Trophoblast cell (in vitro differentiated cells and primary cell): ENCODE results near the gene PDIA6.

Experiments used
- DNase-seq, 2 donors: peaks; one replicate each; pipeline ENCODE4 v3.0.0-alpha.2; 2016
- H2AFZ ChIP-seq: 2 replicates; pipeline ENCODE4 v1.6.1; 2013; ENCODE audit warnings: low read length, moderate library complexity, mild to moderate bottlenecking; ENCODE audit not compliant: insufficient read depth, poor library complexity
- H2AK5ac ChIP-seq: 2 replicates; pipeline ENCODE4 v1.6.1; 2013; ENCODE audit warnings: mild to moderate bottlenecking, low read length
- H2BK120ac ChIP-seq: 2 replicates; pipeline ENCODE4 v1.6.1; 2013; ENCODE audit warnings: low read length, mild to moderate bottlenecking, moderate library complexity; ENCODE audit not compliant: insufficient read depth, poor library complexity
- H2BK12ac ChIP-seq: 2 replicates; pipeline ENCODE4 v1.6.1; 2013; ENCODE audit warnings: mild to moderate bottlenecking, low read length, moderate library complexity
- H2BK5ac ChIP-seq: 2 replicates; pipeline ENCODE4 v1.6.1; 2013; ENCODE audit warnings: low read length, low read depth, moderate library complexity, mild to moderate bottlenecking; ENCODE audit not compliant: poor library complexity
- H3K14ac ChIP-seq: 2 replicates; pipeline ENCODE4 v1.6.1; 2013; ENCODE audit warnings: mild to moderate bottlenecking, low read length
- H3K18ac ChIP-seq: 2 replicates; pipeline ENCODE4 v1.6.1; 2013; ENCODE audit warnings: mild to moderate bottlenecking, low read length
- H3K23ac ChIP-seq: 2 replicates; pipeline ENCODE4 v1.6.1; 2013; ENCODE audit warnings: low read length
- H3K27ac ChIP-seq: 2 replicates; pipeline ENCODE4 v1.5.1; 2013; ENCODE audit warnings: low read depth, mild to moderate bottlenecking, inconsistent platforms, low read length, moderate library complexity
- H3K27me3 ChIP-seq: 2 replicates; pipeline ENCODE4 v1.6.1; 2013; ENCODE audit warnings: inconsistent platforms, mild to moderate bottlenecking, low read length, moderate library complexity; ENCODE audit not compliant: insufficient read depth
- H3K36me3 ChIP-seq, 2 experiments: 1 replicate in 1 of 2; 2 replicates in 1 of 2; pipeline ENCODE4 v1.6.1; 2013; ENCODE audit warnings: low read length in 2 of 2, mild to moderate bottlenecking in 2 of 2, moderate library complexity in 1 of 2; ENCODE audit not compliant: insufficient read depth in 2 of 2, control insufficient read depth in 1 of 2
- H3K4ac ChIP-seq: 2 replicates; pipeline ENCODE4 v1.6.1; 2013; ENCODE audit warnings: low read depth, mild to moderate bottlenecking, low read length, moderate library complexity
- H3K4me1 ChIP-seq, 2 experiments: 1 replicate in 1 of 2; 2 replicates in 1 of 2; pipeline ENCODE4 v1.6.1; 2013; ENCODE audit warnings: low read length in 2 of 2, mild to moderate bottlenecking in 2 of 2, moderate library complexity in 1 of 2; ENCODE audit not compliant: insufficient read depth in 2 of 2, control insufficient read depth in 1 of 2
- H3K4me2 ChIP-seq: 2 replicates; pipeline ENCODE4 v1.6.1; 2013; ENCODE audit warnings: inconsistent platforms, mild to moderate bottlenecking, low read length, moderate library complexity
- H3K4me3 ChIP-seq: 2 replicates; pipeline ENCODE4 v1.5.1; 2013; ENCODE audit warnings: mild to moderate bottlenecking, low read depth, low read length, inconsistent platforms
- H3K79me1 ChIP-seq: one replicate; pipeline ENCODE4 v1.6.1; 2013; ENCODE audit warnings: low read length
- H3K79me2 ChIP-seq: 2 replicates; pipeline ENCODE4 v1.6.1; 2013; ENCODE audit warnings: low read length, mild to moderate bottlenecking; ENCODE audit not compliant: control insufficient read depth, insufficient read depth, poor library complexity
- H3K9ac ChIP-seq: 2 replicates; pipeline ENCODE4 v1.6.1; 2013; ENCODE audit warnings: mild to moderate bottlenecking, low read length
- H3K9me3 ChIP-seq: 2 replicates; pipeline ENCODE4 v1.6.1; 2013; ENCODE audit warnings: low read depth, mild to moderate bottlenecking, control low read depth, inconsistent platforms, low read length; ENCODE audit not compliant: insufficient read depth
- H4K12ac ChIP-seq: 2 replicates; pipeline ENCODE4 v1.6.1; 2013; ENCODE audit warnings: low read depth, mild to moderate bottlenecking, low read length, moderate library complexity
- H4K8ac ChIP-seq: 2 replicates; pipeline ENCODE4 v1.6.1; 2013; ENCODE audit warnings: low read depth, mild to moderate bottlenecking, low read length, moderate library complexity
- H4K91ac ChIP-seq: one replicate; pipeline ENCODE4 v1.6.1; 2013; ENCODE audit warnings: low read depth, mild to moderate bottlenecking, low read length, moderate library complexity
- WGBS: extraction: QIAGEN DNeasy Blood & Tissue Kit; methylation state at CpG from one replicate; pipeline ENCODE4 v1.1.7; 2013; ENCODE audit warnings: missing lambda C conversion rate; ENCODE audit not compliant: insufficient read length, insufficient coverage; ENCODE audit errors: extremely low coverage; 5-methylcytosine and 5-hydroxymethylcytosine counted together

PDIA6 gene

DNA sequence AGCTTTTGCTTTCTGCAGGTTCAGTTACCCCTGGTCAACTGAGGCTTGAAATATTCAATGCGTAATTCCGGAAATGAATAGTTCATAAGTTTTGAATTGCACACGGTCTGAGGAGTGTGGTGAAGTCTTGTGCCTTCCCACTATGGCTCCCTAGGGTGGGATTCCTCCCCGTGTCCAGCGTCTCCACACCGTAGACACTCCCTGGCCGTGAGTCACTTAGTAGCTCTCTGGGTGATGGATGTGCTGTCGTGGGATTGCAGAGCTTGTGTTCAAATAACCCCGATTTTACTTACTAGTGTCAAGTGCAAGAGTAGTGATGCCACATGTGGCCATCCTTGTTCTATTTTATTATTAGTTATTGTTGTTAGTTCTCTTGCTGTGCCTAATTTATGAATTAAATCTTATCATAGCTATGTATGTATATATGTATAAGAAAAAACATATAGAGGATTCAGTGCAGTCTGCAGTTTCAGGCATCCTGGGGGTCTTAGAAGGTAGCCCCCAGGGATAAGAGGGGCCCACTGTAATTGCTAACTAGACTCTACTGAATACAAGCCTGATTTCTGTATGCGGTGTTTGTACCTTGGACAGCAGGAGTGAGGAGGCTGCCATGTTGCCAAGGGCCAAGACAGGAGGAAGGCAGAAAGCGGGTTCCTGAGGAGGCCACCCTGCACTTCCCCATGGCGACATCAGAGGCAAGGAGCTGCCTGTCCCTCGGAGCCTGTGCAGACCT, 47.7 kb upstream of the PDIA6 start:
- no CpG with 5 or more reads among the region's 13 CpGs for WGBS
- H4K12ac ChIP-seq, result no peak overlapping the region
- no peak overlapping the region for H2BK120ac ChIP-seq
- no peak overlapping the region for H2AK5ac ChIP-seq
- no peak overlapping the region for H3K14ac ChIP-seq
- no peaks in the 10 kb centered on the region for H3K9me3 ChIP-seq
- no peak overlapping the region for H3K4ac ChIP-seq
- no peaks in the 10 kb centered on the region for H3K79me2 ChIP-seq
- no peaks in the 10 kb centered on the region for H3K27me3 ChIP-seq
- no peaks in the 10 kb centered on the region for H3K36me3 ChIP-seq
- DNase-seq, result no peak
- no peak overlapping the region for H3K23ac ChIP-seq
- H3K79me1 ChIP-seq, result no peaks in the 10 kb centered on the region
- H4K91ac ChIP-seq, result no peak overlapping the region
- H3K4me1 ChIP-seq, result no peaks in the 10 kb centered on the region
- no peak overlapping the region for H2BK5ac ChIP-seq
- no peak overlapping the region for H3K18ac ChIP-seq
- no peak overlapping the region for H3K4me2 ChIP-seq
- H3K9ac ChIP-seq, result no peak overlapping the region
- no peak overlapping the region for H3K4me3 ChIP-seq
- no peak overlapping the region for H2BK12ac ChIP-seq
- no peak overlapping the region for H2AFZ ChIP-seq
- no peak overlapping the region for H4K8ac ChIP-seq
- no peak overlapping the region for H3K27ac ChIP-seq

DNA sequence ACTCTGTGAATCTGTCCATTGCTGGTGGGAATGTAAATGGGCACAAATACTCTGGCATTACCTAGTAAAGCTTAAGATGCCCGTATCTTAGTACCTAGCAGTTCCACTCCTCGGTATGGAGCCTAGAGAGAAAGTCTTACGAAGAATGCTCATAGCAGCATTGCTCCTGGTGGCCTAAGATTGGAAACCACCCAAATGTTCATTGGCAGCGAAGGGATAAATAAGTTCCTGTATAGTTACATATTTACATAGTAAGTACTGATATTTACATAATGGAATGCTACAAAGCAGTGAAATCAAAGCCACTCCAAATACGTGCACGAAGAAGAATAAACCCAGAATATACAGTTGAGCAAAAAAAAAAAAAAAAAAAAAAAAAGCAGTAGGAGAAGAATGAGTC, 46.7 kb upstream of the PDIA6 start:
- WGBS, result no CpG with 5 or more reads among the region's 6 CpGs
- Histone ChIP-seq H4K12ac (no peak overlapping the region), H3K14ac (no peak overlapping the region), H3K18ac (no peak overlapping the region), H4K91ac (no peak overlapping the region), H2BK120ac (no peak overlapping the region), H3K23ac (no peak overlapping the region), H2AFZ (no peak overlapping the region), H3K4me3 (no peak overlapping the region), H4K8ac (no peak overlapping the region), H3K27ac (no peak overlapping the region), H3K79me1 (no peaks in the 10 kb centered on the region), H2BK5ac (no peak overlapping the region), H3K9ac (no peak overlapping the region), H3K9me3 (no peaks in the 10 kb centered on the region), H3K79me2 (no peaks in the 10 kb centered on the region), H3K4me1 (no peaks in the 10 kb centered on the region), H2AK5ac (no peak overlapping the region), H3K4me2 (no peak overlapping the region), H3K36me3 (no peaks in the 10 kb centered on the region), H3K4ac (no peak overlapping the region), H3K27me3 (no peaks in the 10 kb centered on the region), H2BK12ac (no peak overlapping the region)
- no peak for DNase-seq

DNA sequence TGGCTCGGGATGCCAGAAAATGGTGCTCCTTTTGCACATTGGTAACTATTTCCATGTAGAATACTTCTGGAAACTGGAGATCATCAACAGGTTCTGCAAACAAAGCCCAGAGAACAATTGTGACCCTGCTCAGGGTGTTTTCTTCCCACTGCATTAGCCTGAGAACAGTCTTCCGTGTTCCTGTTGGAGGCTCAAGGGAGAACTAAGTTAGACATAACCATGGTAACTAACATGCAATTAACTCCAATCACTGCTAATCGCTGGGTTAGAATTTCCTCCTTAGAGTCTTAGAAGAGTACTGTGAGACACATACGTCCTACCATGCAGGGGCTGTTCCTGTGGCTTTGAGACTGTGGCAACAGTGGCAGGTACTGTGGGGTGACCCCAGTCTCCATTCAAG, 36.0 kb upstream of the PDIA6 start:
- Histone ChIP-seq H4K91ac (no peak overlapping the region), H2BK5ac (no peak overlapping the region), H3K9ac (no peak overlapping the region), H4K8ac (no peak overlapping the region), H3K23ac (no peak overlapping the region), H3K36me3 (no peaks in the 10 kb centered on the region), H3K18ac (no peak overlapping the region), H3K9me3 (no peaks in the 10 kb centered on the region), H3K4me2 (no peak overlapping the region), H3K4ac (no peak overlapping the region), H3K4me1 (peaks cover 0 to 2% of the 10 kb centered on the region in 2 experiments), H3K79me1 (no peaks in the 10 kb centered on the region), H3K27me3 (no peaks in the 10 kb centered on the region), H3K4me3 (no peak overlapping the region), H2BK12ac (no peak overlapping the region), H3K79me2 (no peaks in the 10 kb centered on the region), H2AFZ (no peak overlapping the region), H3K27ac (no peak overlapping the region), H3K14ac (no peak overlapping the region), H2BK120ac (no peak overlapping the region), H4K12ac (no peak overlapping the region), H2AK5ac (no peak overlapping the region)
- WGBS, result no CpG with 5 or more reads among the region's 4 CpGs
- no peak for DNase-seq

DNA sequence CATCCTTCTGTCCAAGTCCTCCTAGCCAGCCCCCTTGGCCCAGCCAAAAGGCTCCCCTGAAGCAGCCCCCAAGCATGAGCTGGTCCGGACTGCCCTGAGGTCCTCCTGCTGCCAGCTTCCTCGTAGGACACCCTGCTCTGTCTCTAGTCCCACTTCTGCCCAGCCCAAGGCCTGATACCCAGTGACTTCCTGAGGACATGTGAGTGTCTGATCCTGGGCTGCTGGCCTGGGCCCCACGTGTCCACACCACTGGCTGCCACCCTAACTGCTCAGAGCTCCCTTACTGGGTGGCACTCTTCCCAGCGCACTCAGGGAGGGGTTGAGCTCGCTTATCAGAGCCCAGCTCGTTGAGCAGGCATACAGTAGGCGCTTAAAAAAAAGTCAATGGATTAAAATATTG, 34.4 kb upstream of the PDIA6 start:
- Histone ChIP-seq H4K8ac (no peak overlapping the region), H3K23ac (no peak overlapping the region), H3K27ac (no peak overlapping the region), H3K14ac (no peak overlapping the region), H3K79me1 (no peaks in the 10 kb centered on the region), H3K9ac (no peak overlapping the region), H3K4ac (no peak overlapping the region), H3K4me1 (peaks cover 0 to 2% of the 10 kb centered on the region in 2 experiments), H3K27me3 (no peaks in the 10 kb centered on the region), H4K91ac (no peak overlapping the region), H3K18ac (no peak overlapping the region), H3K36me3 (no peaks in the 10 kb centered on the region), H2BK5ac (no peak overlapping the region), H3K4me3 (no peak overlapping the region), H3K9me3 (peaks cover 1% of the 10 kb centered on the region), H4K12ac (no peak overlapping the region), H2BK12ac (no peak overlapping the region), H2BK120ac (no peak overlapping the region), H3K79me2 (no peaks in the 10 kb centered on the region), H3K4me2 (no peak overlapping the region), H2AK5ac (no peak overlapping the region), H2AFZ (no peak overlapping the region)
- no CpG with 5 or more reads among the region's 7 CpGs for WGBS
- no peak for DNase-seq
